ENCODE measurements around the gene LIPC.

Gene LIPC

DNA sequence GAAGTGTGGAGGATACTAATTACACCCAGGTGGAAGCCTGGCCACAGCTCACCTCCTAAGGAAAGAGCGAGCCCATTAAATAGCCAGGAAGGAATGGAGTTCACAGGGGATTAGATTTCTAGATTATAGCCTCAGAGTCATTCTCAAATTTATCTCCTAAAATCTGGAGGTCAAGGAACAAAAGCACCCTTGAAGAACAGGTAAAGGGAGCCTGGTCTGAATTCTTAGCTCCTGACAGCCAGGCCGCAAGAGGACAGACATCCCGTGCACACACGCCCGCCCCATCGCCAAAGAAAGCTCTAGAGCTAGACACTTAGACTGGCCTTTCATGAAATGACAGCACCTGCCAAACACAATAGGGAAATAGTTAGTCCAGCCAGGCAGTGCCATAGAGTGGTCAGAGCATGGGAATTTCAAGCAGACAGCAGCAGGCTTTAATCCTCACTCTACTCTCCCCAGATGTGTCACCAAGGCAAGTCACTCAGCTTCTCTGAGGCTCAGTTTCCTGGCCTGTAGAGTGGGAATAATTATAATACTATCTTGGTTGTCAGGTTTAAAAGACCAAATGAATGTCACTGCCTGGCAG, 59.2 kb downstream of the LIPC start:
- DNase-seq (ENCODE audit: extremely low read depth in 1 of 2, low read depth in 1 of 2), result no peak

DNA sequence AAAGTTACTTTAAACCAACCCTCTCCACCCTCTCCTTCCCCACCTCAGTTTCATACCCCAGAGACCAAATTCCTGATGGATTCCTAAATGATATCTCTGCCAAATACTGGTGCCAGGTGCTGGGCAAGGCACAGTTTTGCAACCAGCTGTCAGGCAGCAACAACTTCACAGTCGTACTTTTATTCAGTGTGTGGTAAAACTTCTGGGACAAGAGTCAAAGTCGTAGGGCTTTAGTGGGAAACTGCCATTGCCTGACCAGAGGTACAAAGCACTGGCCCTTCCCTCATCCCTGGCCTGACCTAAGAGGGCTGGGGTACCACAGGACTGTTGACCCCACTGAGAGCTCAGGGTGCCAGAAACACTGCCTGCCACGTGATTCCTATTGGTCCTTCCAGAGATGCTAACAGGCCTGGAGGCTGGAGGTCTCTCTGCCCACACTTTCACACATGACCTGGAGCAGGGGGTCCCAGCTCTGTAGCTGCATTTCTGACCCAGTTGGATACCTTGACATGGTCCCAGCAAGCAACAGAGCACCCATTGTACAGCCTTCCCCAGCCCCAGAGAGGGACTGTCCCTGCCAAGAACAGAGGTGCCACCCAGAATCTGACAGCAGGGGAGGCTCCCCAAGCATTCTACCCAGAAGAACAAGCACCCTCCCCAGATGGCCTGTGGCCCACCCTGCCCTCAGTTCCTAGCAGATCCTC, 59.9 kb downstream of the LIPC start:
- no peak for DNase-seq (ENCODE audit: extremely low read depth in 1 of 2, low read depth in 1 of 2)

- DNase-seq (ENCODE audit: extremely low read depth in 1 of 2, low read depth in 1 of 2), result no peak
Observed at GRCh38 chr15:58492661-58493397, 61.0 kb downstream of the LIPC start.

DNA sequence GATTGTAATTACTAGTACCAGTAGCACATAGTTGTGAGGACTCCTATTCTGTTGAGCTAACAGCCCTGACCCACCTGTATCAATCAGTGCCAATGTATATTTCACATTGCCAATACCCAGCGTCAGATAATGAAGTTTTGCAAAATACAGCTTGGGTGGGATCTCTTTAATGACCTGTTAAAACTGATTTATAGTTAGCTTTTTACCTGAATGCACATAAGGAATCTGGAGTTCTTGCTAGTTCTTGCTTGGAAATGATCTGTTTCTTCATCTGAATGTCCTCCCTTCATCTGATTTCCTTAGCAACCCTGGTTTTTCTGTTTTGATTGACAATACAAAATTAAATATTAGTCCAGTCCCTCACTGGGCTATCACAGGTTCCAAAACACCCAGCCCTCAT, 62.8 kb downstream of the LIPC start:
- DNase-seq (ENCODE audit: extremely low read depth in 1 of 2, low read depth in 1 of 2), result no peak

DNA sequence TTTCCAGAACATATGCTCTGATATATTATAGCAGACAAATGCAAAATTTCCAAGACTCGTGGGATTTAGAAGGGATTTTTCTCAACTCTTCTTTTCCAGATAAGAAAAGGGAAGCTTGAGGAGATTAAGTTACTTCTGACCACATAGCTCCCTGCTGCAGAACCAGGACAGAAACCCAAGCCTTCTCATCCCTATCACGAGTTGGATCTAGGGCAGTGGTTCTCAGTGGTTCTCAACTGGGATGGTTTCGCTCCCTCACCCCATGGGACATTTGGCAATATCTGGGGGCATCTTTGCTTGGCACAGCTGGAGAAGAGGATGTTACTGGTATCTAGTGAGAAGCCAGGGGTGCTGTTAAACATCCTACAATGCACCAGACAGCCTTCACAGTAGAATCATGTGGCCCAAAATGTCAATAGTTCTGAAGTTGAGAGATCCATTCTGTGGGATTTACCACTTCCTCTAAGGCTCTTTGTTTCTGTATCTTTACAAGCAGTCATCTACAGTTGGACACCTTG, 64.2 kb downstream of the LIPC start:
- DNase-seq (ENCODE audit: extremely low read depth in 1 of 2, low read depth in 1 of 2), result no peak

GRCh38 chr15:58497046-58497785, 65.4 kb downstream of the LIPC start:
- no peak for DNase-seq (ENCODE audit: extremely low read depth in 1 of 2, low read depth in 1 of 2)

DNA sequence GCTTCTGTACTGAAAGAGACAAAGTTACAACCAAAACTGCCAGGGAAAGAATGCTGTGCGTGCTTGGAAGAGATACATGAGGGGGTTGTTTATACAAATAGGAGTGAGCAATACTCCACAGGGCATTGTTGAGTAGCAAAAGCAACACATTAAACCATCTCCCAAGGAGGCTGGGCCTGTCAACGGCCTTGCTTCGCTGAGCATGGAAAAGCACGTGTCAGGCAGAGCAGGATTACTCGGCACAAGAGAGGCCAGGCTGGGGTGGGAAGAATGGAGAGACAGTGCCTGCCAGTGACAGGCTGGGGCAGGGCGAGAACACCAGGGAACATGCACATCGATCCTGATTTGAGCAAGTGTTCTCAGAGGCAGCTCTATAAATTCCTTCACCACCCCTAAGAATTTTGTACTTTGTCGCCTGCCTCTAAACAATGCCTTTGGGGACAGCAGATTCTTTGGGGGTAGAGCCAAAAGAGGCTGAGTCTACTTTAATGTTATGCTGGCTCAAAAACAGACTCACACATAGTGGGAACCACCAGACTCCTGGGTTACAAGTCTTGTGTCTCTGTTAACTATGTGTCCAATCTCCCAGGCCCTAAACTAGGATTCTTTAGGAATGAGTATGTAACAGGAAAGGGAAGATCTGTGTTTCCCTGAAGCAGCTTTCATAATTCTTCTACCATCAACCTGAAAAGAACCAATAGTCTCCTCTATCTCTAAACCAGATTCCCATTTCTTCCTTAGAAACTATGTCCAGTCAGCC, 67.2 kb downstream of the LIPC start:
- no peak for DNase-seq (ENCODE audit: extremely low read depth in 1 of 2, low read depth in 1 of 2)

- DNase-seq (ENCODE audit: extremely low read depth in 1 of 2, low read depth in 1 of 2), result no peak
Observed at GRCh38 chr15:58501006-58501405, 69.2 kb downstream of the LIPC start.

- DNase-seq (ENCODE audit: extremely low read depth in 1 of 2, low read depth in 1 of 2), result no peak
Observed at GRCh38 chr15:58501636-58502188, 69.9 kb downstream of the LIPC start.

GRCh38 chr15:58503139-58504027, 71.6 kb downstream of the LIPC start:
- DNase-seq (ENCODE audit: extremely low read depth in 1 of 2, low read depth in 1 of 2), result no peak

- DNase-seq (ENCODE audit: extremely low read depth in 1 of 2, low read depth in 1 of 2), result no peak
Observed at GRCh38 chr15:58504674-58505234, 73.0 kb downstream of the LIPC start.

DNA sequence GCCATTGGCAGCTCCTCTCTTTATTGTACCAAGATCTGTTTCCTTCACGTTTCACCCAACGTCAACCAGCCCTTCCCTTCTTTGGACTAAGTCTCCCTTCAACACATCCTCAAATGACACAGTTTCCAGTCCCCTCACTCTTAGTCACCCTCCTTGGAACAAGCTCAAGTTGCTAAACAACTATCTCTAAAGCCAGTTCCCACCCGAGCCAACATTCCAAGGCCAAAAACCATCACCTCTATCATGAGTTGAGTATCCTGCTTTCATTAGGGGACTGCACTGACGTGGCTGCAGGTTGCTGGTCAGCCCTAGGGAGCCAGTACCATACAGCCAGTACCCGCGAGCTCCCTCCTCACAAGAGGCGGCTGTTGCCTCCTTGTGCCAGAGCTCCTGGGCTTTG, 73.8 kb downstream of the LIPC start:
- no peak for DNase-seq (ENCODE audit: extremely low read depth in 1 of 2, low read depth in 1 of 2)

- no peak for DNase-seq (ENCODE audit: extremely low read depth in 1 of 2, low read depth in 1 of 2)
Observed at GRCh38 chr15:58506064-58506490, 74.3 kb downstream of the LIPC start.

- DNase-seq (ENCODE audit: extremely low read depth in 1 of 2, low read depth in 1 of 2), result no peak
Observed at GRCh38 chr15:58506783-58507668, 75.2 kb downstream of the LIPC start.

- DNase-seq (ENCODE audit: extremely low read depth in 1 of 2, low read depth in 1 of 2), result no peak
Observed at GRCh38 chr15:58509556-58509955, 77.8 kb downstream of the LIPC start.

DNA sequence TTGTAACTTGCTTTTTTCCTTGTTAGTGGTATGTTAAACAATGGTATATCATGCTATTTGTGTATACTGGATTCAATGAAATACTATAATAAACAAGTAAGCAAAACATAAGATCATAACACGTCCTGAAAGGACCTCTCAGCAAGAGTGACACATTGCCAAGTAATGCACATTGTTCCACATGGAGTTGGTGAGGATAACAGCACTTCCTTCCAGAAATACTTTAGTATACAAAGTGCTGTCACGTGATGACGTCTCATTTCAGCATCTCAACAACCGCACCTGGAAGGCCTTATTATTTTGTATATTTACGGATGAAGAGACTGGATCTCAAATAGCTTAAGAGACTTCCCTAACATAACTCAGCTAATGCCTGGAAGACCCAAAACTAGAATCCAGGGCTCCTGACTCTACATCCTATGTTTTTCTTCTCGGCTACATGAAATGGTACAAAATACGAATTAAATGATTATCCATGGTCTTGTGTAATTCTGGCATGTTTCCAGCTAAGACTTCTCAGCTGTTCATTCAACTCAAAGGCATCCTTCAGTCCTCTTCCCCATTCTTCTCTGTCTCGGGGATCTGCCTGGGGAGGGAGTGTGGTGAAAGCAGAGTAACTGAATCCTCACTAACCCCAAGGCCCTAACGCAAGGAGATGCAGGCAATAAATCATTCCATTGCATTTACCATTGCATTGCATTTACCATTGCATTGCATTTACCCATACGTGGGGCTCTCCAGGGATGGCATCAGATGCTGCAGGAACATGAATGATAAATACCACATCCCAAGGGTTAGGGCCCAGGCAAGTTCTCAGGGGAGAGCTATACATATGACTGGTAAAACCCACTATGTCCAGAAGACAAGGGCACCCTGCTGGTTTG, 79.2 kb downstream of the LIPC start:
- DNase-seq (ENCODE audit: extremely low read depth in 1 of 2, low read depth in 1 of 2), result no peak

DNA sequence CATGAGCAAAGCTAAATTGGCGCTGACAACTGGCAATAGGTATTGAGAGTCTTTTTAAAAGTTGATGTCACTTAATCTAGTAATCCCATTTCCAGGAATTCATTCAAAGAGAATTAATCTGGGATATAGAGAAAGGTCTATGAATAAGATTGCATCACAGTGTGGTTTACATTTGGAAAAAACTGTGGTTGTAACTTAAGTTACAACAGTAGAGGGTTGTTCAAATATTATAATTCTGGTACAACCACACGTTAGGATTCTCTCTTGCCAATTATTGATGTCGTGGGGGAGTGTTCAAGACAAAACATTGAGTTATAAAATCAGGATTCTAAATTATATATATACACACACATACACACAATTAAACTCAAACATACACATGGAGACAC, 79.8 kb downstream of the LIPC start:
- DNase-seq (ENCODE audit: extremely low read depth in 1 of 2, low read depth in 1 of 2), result no peak
